Stimulated activated naive CD8-positive, alpha-beta T cell treated with anti-CD3 and anti-CD28 coated beads, Interleukin-15, Interleukin-2, amounts not matched to agents 100 U/mL and 50 U/mL, for 24 hours (primary cell): ENCODE measurements around the gene ENOX2.

ENCODE experiments used
- ATAC-seq: fragments of 150-1000 bp; cut with Tn5 transposase; one replicate; pipeline ENCODE4 v1.10.0; 2021
- DNase-seq: peaks from one replicate; pipeline ENCODE4 v3.0.0; 2021

Gene ENOX2

GRCh38 chrX:130631011-130631410 lies 272.0 kb downstream of the ENOX2 start:
- DNase-seq (no peak), ATAC-seq (no peak)

- DNase-seq, result no peak
Observed at GRCh38 chrX:130628516-130628915, 274.5 kb downstream of the ENOX2 start.

GRCh38 chrX:130626521-130626920 lies 276.5 kb downstream of the ENOX2 start:
- ATAC-seq (no peak), DNase-seq (no peak)

More at GRCh38 chrX:130628516-130628915, 274.5 kb downstream of the ENOX2 start:
- no peak for ATAC-seq

- DNase-seq (no peak), ATAC-seq (no peak)
Observed at GRCh38 chrX:130625386-130625785, 277.6 kb downstream of the ENOX2 start.

- DNase-seq (no peak), ATAC-seq (no peak)
Observed at GRCh38 chrX:130623518-130623917, 279.5 kb downstream of the ENOX2 start.

GRCh38 chrX:130615941-130616340 lies 287.1 kb downstream of the ENOX2 start:
- ATAC-seq, result no peak
- no peak for DNase-seq

- ATAC-seq (no peak), DNase-seq (no peak)
Observed at GRCh38 chrX:130607431-130607830, 295.6 kb downstream of the ENOX2 start.

- DNase-seq, result no peak
- ATAC-seq, result no peak
Observed at GRCh38 chrX:130606425-130606824, 296.6 kb downstream of the ENOX2 start.

GRCh38 chrX:130604882-130605281 lies 298.1 kb downstream of the ENOX2 start:
- DNase-seq (no peak), ATAC-seq (no peak)

GRCh38 chrX:130594453-130594916 lies 308.5 kb downstream of the ENOX2 start:
- DNase-seq (no peak), ATAC-seq (no peak)

- DNase-seq, result no peak
- no peak for ATAC-seq
Observed at GRCh38 chrX:130593911-130594310, 309.1 kb downstream of the ENOX2 start.

- DNase-seq (no peak), ATAC-seq (no peak)
Observed at GRCh38 chrX:130592204-130592603, 310.8 kb downstream of the ENOX2 start.

- ATAC-seq (no peak), DNase-seq (no peak)
Observed at GRCh38 chrX:130578906-130579305, 324.1 kb downstream of the ENOX2 start.

GRCh38 chrX:130577431-130577830 lies 325.6 kb downstream of the ENOX2 start:
- DNase-seq (no peak), ATAC-seq (no peak)

GRCh38 chrX:130575831-130576389 lies 327.1 kb downstream of the ENOX2 start:
- DNase-seq (peak; percentile 8), ATAC-seq (no peak)
